Kidney (tissue), 14 donors: ENCODE results near the gene CCBE1. TPM values are rescaled to one million over a fixed set of nuclear protein-coding genes. Genes with fewer than 3 reads are reported as not detected.
"Not testable (repeated sequence)": the region's sequence is repeated elsewhere in the genome, so short reads cannot be mapped to it uniquely, and the experiment has no call there.

Source experiments
- DNase-seq, 5 donors: peaks; one replicate each; pipeline ENCODE4 v3.0.0-alpha.2; 2013 to 2020
- FAIRE-seq: peaks from 2 replicates; lab custom pipeline; 2012; peaks lifted over from hg19 to GRCh38; lab: Jason Lieb, UNC
- H3K27ac ChIP-seq, 2 donors: one replicate each; pipeline ENCODE4 v1.7.0; 2013; ENCODE audit warnings: low read depth in 2 of 2, low read length in 2 of 2, inconsistent platforms in 1 of 2
- H3K27me3 ChIP-seq: one replicate; pipeline ENCODE4 v1.7.1; 2013; ENCODE audit warnings: low read length, inconsistent platforms; ENCODE audit not compliant: control insufficient read depth, insufficient read depth
- H3K36me3 ChIP-seq, 3 donors: one replicate each; pipeline versions ENCODE4 v1.7.0 to v1.7.1; 2013; ENCODE audit warnings: low read length in 3 of 3, control low read depth in 1 of 3, inconsistent platforms in 1 of 3; ENCODE audit not compliant: insufficient read depth in 3 of 3, control insufficient read depth in 2 of 3
- H3K4me1 ChIP-seq, 3 donors: one replicate each; pipeline versions ENCODE4 v1.7.0 to v1.7.1; 2013; ENCODE audit warnings: low read length in 3 of 3, inconsistent platforms in 1 of 3, low read depth in 1 of 3; ENCODE audit not compliant: control insufficient read depth in 2 of 3, insufficient read depth in 2 of 3
- H3K4me3 ChIP-seq, 3 donors: one replicate each; pipeline versions ENCODE4 v1.7.0 to v1.8.1; 2013; ENCODE audit warnings: low read length in 3 of 3, control low read depth in 1 of 3, inconsistent platforms in 1 of 3
- H3K9ac ChIP-seq, 3 donors: one replicate each; pipeline versions ENCODE4 v1.7.0 to v1.7.1; 2013; ENCODE audit warnings: low read length in 3 of 3, control low read depth in 1 of 3, inconsistent platforms in 1 of 3
- H3K9me3 ChIP-seq, 3 donors: one replicate each; pipeline versions ENCODE4 v1.7.0 to v1.7.1; 2013; ENCODE audit warnings: low read length in 3 of 3, control low read depth in 1 of 3, inconsistent platforms in 1 of 3; ENCODE audit not compliant: control insufficient read depth in 2 of 3, insufficient read depth in 1 of 3
- intact Hi-C: fragments of 100-400 bp; cut with DNase I; formaldehyde crosslinking; loops from one replicate; pipeline ENCODE4 v1.11.1; 2022
- polyA plus RNA-seq: library from polyadenylated mRNA; stranded (reverse); fragments of 350-450 nt; fragmentation: Illumina TruSeq; extraction: RNeasy Lipid Tissue Mini Kit (QIAGEN cat#74804); gene quantifications from one replicate; pipeline ENCODE4 v1.2.3, GENCODE V29; 2014; ENCODE audit warnings: low read depth, low replicate concordance; ENCODE audit not compliant: insufficient read depth
- total RNA-seq: library from RNA; stranded (reverse); fragmentation: NEBNext Ultra II Directional; extraction: Animal tissue kit (Norgen Biotek cat#: 25700); gene quantifications from one replicate; pipeline ENCODE4 v1.2.1, GENCODE V29; 2021
- TF ChIP-seq, protein P1 (sequence below): IDR thresholded peaks from 3 replicates; pipeline ENCODE4 v1.5.1; 2012; ENCODE audit warnings: mild to moderate bottlenecking, moderate library complexity, borderline replicate concordance; ENCODE audit not compliant: insufficient read depth; ENCODE audit errors: extremely low read depth
- donor health status: control.
- donor health status: control.
- donor health status: control.
- donor health status: control.
- donor health status: control.
- donor health status: DM: yes; HTN: yes; CAD: no.
- donor health status: Normal renal cell carcinoma (clear cell type).

CCBE1 gene
- total and polyA plus RNA-seq, 2 donors from 2014 or later = 1.8 to 2.2 TPM

DNA sequence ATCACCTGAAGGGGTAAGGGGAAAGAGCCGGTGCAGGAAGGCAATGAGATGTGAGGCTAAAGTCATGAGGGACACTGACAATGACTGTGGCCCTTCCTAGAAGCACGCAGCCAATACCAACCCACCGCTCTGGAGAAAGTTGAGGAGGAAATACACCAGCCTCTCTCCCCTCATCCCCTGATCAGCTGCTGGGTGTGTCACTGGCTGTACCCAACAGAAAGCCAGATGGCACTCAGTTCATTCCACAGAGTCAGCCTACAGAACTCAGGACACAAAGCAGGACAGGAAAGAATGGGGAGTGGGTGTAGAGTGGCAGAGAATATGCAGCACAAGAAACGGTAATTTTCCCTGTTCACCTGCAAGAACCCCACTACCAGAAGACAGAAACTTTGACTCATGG lies 29.7 kb downstream of the CCBE1 start:
- Histone ChIP-seq H3K4me1 (peaks cover 0 to 3% (median 2%) of the 10 kb centered on the region in 3 donors), H3K9ac (no peak overlapping the region), H3K27me3 (no peaks in the 10 kb centered on the region), H3K36me3 (no peaks in the 10 kb centered on the region), H3K27ac (no peak overlapping the region), H3K4me3 (no peak overlapping the region), H3K9me3 (no peaks in the 10 kb centered on the region)
- TF ChIP-seq, protein P1, sequence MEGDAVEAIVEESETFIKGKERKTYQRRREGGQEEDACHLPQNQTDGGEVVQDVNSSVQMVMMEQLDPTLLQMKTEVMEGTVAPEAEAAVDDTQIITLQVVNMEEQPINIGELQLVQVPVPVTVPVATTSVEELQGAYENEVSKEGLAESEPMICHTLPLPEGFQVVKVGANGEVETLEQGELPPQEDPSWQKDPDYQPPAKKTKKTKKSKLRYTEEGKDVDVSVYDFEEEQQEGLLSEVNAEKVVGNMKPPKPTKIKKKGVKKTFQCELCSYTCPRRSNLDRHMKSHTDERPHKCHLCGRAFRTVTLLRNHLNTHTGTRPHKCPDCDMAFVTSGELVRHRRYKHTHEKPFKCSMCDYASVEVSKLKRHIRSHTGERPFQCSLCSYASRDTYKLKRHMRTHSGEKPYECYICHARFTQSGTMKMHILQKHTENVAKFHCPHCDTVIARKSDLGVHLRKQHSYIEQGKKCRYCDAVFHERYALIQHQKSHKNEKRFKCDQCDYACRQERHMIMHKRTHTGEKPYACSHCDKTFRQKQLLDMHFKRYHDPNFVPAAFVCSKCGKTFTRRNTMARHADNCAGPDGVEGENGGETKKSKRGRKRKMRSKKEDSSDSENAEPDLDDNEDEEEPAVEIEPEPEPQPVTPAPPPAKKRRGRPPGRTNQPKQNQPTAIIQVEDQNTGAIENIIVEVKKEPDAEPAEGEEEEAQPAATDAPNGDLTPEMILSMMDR = no peak
- DNase-seq (no peak), FAIRE-seq (no peak)
- intact Hi-C loops = no loop called here

DNA sequence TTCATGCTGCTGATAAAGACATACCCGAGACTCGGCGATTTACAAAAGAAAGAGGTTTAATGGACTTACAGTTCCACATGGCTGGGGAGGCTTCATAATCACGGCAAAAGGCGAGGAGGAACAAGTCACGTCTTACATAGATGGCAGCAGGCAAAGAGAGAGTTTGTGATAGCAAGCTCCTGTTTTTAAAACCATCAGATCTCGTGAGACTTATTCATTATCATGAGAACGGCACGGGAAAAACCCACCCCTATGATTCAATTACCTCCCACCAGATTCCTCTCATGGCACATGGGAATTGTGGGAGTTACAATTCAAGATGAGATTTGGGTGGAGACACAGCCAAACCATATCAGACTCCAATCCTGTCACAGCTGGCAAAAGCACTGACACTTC lies 31.2 kb downstream of the CCBE1 start:
- DNase-seq, H3K27ac ChIP-seq, H3K9me3 ChIP-seq, H3K4me3 ChIP-seq, H3K36me3 ChIP-seq, H3K9ac ChIP-seq, intact Hi-C loops, H3K27me3 ChIP-seq, FAIRE-seq: not testable (repeated sequence)
- H3K4me1 ChIP-seq = peaks cover 0 to 10% (median 2%) of the 10 kb centered on the region in 3 donors

DNA sequence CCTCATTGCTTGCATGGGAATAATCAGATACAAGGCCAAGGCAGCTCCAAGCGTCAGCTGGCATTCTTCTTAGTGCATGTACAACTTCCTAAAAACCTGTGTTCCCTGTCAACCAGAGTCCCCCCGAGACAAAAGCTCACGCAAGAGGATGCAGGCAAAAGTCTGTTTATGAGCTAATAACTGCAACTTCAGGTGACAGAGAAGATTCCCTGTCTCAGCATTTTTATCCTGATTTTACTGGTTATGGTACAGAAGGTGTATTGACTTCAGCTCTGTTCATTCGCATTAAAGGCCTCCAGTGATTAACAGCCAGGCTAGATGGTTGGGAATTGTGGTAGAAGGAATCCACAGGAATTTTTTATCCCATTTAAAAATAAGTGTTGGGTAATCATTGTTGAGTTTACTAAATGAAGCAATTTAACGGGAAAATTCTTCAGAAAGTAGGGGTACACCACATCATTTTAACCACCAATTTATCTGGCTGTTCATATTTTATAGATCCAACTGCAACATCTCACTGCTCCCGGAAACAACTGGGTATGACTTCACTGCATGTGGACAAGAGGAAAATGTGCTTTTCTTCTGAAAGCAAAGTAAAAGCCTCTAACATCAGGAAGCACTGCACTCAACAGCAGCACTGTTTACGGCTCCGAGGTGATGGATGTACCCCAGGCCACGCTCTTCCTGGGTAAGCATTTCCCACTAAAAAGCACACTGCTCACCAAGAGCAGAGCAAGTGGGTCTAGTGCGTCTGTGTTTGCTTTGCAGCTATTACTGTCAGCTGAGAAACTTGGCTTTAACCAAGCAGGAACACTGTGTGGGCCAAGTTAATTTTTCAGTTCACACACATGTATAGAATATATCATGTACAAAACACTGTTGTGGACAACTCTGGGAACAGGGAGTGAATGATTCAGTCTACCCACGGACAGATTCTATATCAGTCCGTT lies 31.9 kb downstream of the CCBE1 start:
- Histone ChIP-seq H3K9ac (no peak overlapping the region), H3K27ac (no peak overlapping the region), H3K4me3 (no peak overlapping the region), H3K9me3 (no peaks in the 10 kb centered on the region), H3K36me3 (no peaks in the 10 kb centered on the region), H3K27me3 (no peaks in the 10 kb centered on the region), H3K4me1 (peaks cover 0 to 10% (median 2%) of the 10 kb centered on the region in 3 donors)
- DNase-seq (peak in 1 of 5 donors; percentile 52), FAIRE-seq (no peak)
- intact Hi-C loops = no loop called here
- TF ChIP-seq, protein P1 = no peak

DNA sequence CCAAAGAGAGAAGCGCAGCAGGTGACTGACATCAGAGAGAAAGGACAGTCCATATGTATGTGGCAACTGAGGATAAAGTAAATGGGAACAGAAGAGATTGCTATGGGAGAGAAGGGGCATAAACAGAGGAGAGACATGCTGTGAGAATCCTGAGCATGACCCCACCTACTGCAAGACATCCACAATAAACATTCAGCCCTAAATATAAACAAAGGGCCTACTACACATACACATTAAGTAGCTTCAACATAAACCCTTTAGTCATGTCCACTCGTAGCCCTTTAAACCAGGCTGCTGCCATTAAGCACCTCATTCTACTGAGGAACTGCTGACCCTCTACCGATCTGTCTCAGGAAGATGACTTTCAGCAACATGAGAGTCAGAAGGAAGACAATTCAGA lies 32.9 kb downstream of the CCBE1 start:
- Histone ChIP-seq H3K4me3 (no peak overlapping the region), H3K4me1 (peaks cover 0 to 10% (median 5%) of the 10 kb centered on the region in 3 donors), H3K36me3 (no peaks in the 10 kb centered on the region), H3K27me3 (no peaks in the 10 kb centered on the region), H3K27ac (no peak overlapping the region), H3K9ac (no peak overlapping the region), H3K9me3 (no peaks in the 10 kb centered on the region)
- FAIRE-seq (no peak), DNase-seq (no peak)
- TF ChIP-seq, protein P1 = no peak
- intact Hi-C loops = no loop called here
